ENCODE results near the gene ZDHHC14. TPM values are rescaled to one million over a fixed set of nuclear protein-coding genes. Genes with fewer than 3 reads are reported as not detected.

ZDHHC14 gene
- total RNA-seq, 2 donors from 2014 or later: 3.6 to 5.2 TPM

GRCh38 chr6:157656437-157656997, 275.5 kb downstream of the ZDHHC14 start:
- ATAC-seq (no peak), DNase-seq (no peak)
- no peaks in the 10 kb centered on the region for H3K27me3 Mint-ChIP-seq
- H3K36me3 Mint-ChIP-seq (ENCODE audit: low read depth): peaks cover 4% of the 10 kb centered on the region
- H3K27ac Mint-ChIP-seq: no peak overlapping the region
- no peaks in the 10 kb centered on the region for H3K9me3 ChIP-seq (ENCODE audit: control insufficient read depth, low read length, poor library complexity, severe bottlenecking)
- peaks cover 2% of the 10 kb centered on the region for H3K4me1 Mint-ChIP-seq
- H3K4me3 Mint-ChIP-seq: no peak overlapping the region

- DNase-seq (no peak), ATAC-seq (no peak)
- Mint-ChIP-seq H3K27ac (no peak overlapping the region), H3K27me3 (no peaks in the 10 kb centered on the region), H3K4me1 (peaks cover 2% of the 10 kb centered on the region), H3K36me3 (ENCODE audit: low read depth) (peaks cover under 1% of the 10 kb centered on the region), H3K4me3 (no peak overlapping the region)
- no peaks in the 10 kb centered on the region for H3K9me3 ChIP-seq (ENCODE audit: control insufficient read depth, low read length, poor library complexity, severe bottlenecking)
Measured at GRCh38 chr6:157657754-157658153, 276.8 kb downstream of the ZDHHC14 start.

- H3K4me3 Mint-ChIP-seq: no peak overlapping the region
- H3K4me1 Mint-ChIP-seq: peaks cover 2% of the 10 kb centered on the region
- H3K36me3 Mint-ChIP-seq (ENCODE audit: low read depth): no peaks in the 10 kb centered on the region
- no peak for DNase-seq
- no peaks in the 10 kb centered on the region for H3K27me3 Mint-ChIP-seq
- ATAC-seq: no peak
- no peaks in the 10 kb centered on the region for H3K9me3 ChIP-seq (ENCODE audit: control insufficient read depth, low read length, poor library complexity, severe bottlenecking)
- H3K27ac Mint-ChIP-seq: no peak overlapping the region
Measured at GRCh38 chr6:157658301-157658700, 277.3 kb downstream of the ZDHHC14 start.

GRCh38 chr6:157659536-157660271, 278.7 kb downstream of the ZDHHC14 start:
- DNase-seq (no peak), ATAC-seq (no peak)
- Mint-ChIP-seq H3K36me3 (ENCODE audit: low read depth) (peaks cover 3% of the 10 kb centered on the region), H3K4me3 (no peak overlapping the region), H3K27ac (no peak overlapping the region), H3K27me3 (peaks cover 1% of the 10 kb centered on the region), H3K4me1 (peaks cover 4% of the 10 kb centered on the region)
- no peaks in the 10 kb centered on the region for H3K9me3 ChIP-seq (ENCODE audit: control insufficient read depth, low read length, poor library complexity, severe bottlenecking)

- peaks cover 4% of the 10 kb centered on the region for H3K4me1 Mint-ChIP-seq
- H3K4me3 Mint-ChIP-seq: no peak overlapping the region
- no peak for DNase-seq
- ATAC-seq: no peak
- H3K27me3 Mint-ChIP-seq: peaks cover 5% of the 10 kb centered on the region
- no peak overlapping the region for H3K27ac Mint-ChIP-seq
- peaks cover 3% of the 10 kb centered on the region for H3K36me3 Mint-ChIP-seq (ENCODE audit: low read depth)
- H3K9me3 ChIP-seq (ENCODE audit: control insufficient read depth, low read length, poor library complexity, severe bottlenecking): no peaks in the 10 kb centered on the region
Measured at GRCh38 chr6:157660414-157660813, 279.4 kb downstream of the ZDHHC14 start.

GRCh38 chr6:157661652-157662051, 280.7 kb downstream of the ZDHHC14 start:
- H3K9me3 ChIP-seq (ENCODE audit: control insufficient read depth, low read length, poor library complexity, severe bottlenecking): no peaks in the 10 kb centered on the region
- ATAC-seq (no peak), DNase-seq (no peak)
- Mint-ChIP-seq H3K4me3 (no peak overlapping the region), H3K27me3 (peaks cover 5% of the 10 kb centered on the region), H3K36me3 (ENCODE audit: low read depth) (peaks cover 3% of the 10 kb centered on the region), H3K4me1 (peaks cover 4% of the 10 kb centered on the region), H3K27ac (no peak overlapping the region)

GRCh38 chr6:157663261-157663660, 282.3 kb downstream of the ZDHHC14 start:
- Mint-ChIP-seq H3K27me3 (peaks cover 12% of the 10 kb centered on the region), H3K4me3 (no peak overlapping the region), H3K4me1 (peaks cover 9% of the 10 kb centered on the region), H3K27ac (no peak overlapping the region), H3K36me3 (ENCODE audit: low read depth) (peaks cover 5% of the 10 kb centered on the region)
- H3K9me3 ChIP-seq (ENCODE audit: control insufficient read depth, low read length, poor library complexity, severe bottlenecking): no peaks in the 10 kb centered on the region
- ATAC-seq: no peak
- no peak for DNase-seq

- no peak for ATAC-seq
- no peaks in the 10 kb centered on the region for H3K9me3 ChIP-seq (ENCODE audit: control insufficient read depth, low read length, poor library complexity, severe bottlenecking)
- no peak for DNase-seq
- peaks cover 12% of the 10 kb centered on the region for H3K27me3 Mint-ChIP-seq
- H3K4me1 Mint-ChIP-seq: peaks cover 7% of the 10 kb centered on the region
- no peak overlapping the region for H3K4me3 Mint-ChIP-seq
- peaks cover 5% of the 10 kb centered on the region for H3K36me3 Mint-ChIP-seq (ENCODE audit: low read depth)
- H3K27ac Mint-ChIP-seq: no peak overlapping the region
Measured at GRCh38 chr6:157665180-157665579, 284.2 kb downstream of the ZDHHC14 start.

GRCh38 chr6:157666729-157667128, 285.7 kb downstream of the ZDHHC14 start:
- ATAC-seq: no peak
- H3K9me3 ChIP-seq (ENCODE audit: control insufficient read depth, low read length, poor library complexity, severe bottlenecking): no peaks in the 10 kb centered on the region
- H3K27ac Mint-ChIP-seq: peak overlapping the region; percentile 76
- DNase-seq: no peak
- peaks cover 7% of the 10 kb centered on the region for H3K4me1 Mint-ChIP-seq
- no peak overlapping the region for H3K4me3 Mint-ChIP-seq
- peaks cover 12% of the 10 kb centered on the region for H3K27me3 Mint-ChIP-seq
- H3K36me3 Mint-ChIP-seq (ENCODE audit: low read depth): peaks cover 5% of the 10 kb centered on the region

GRCh38 chr6:157667211-157668008, 286.4 kb downstream of the ZDHHC14 start:
- Mint-ChIP-seq H3K4me1 (peaks cover 7% of the 10 kb centered on the region), H3K27me3 (peaks cover 12% of the 10 kb centered on the region), H3K27ac (peak overlapping the region; percentile 76), H3K36me3 (ENCODE audit: low read depth) (peaks cover 5% of the 10 kb centered on the region), H3K4me3 (peak overlapping the region; percentile 61)
- DNase-seq (peak in 2 of 3 donors; percentile 17 to 43), ATAC-seq (peak; percentile 76)
- H3K9me3 ChIP-seq (ENCODE audit: control insufficient read depth, low read length, poor library complexity, severe bottlenecking): no peaks in the 10 kb centered on the region

- no peak for ATAC-seq
- H3K36me3 Mint-ChIP-seq (ENCODE audit: low read depth): peaks cover 5% of the 10 kb centered on the region
- no peak overlapping the region for H3K4me3 Mint-ChIP-seq
Measured at GRCh38 chr6:157668009-157668401, 287.0 kb downstream of the ZDHHC14 start.

GRCh38 chr6:157668713-157669112, 287.7 kb downstream of the ZDHHC14 start:
- DNase-seq (no peak), ATAC-seq (no peak)
- H3K4me3 Mint-ChIP-seq: no peak overlapping the region
- H3K36me3 Mint-ChIP-seq (ENCODE audit: low read depth): peaks cover 5% of the 10 kb centered on the region
- no peak overlapping the region for H3K27ac Mint-ChIP-seq
- peaks cover 7% of the 10 kb centered on the region for H3K4me1 Mint-ChIP-seq
- peaks cover 12% of the 10 kb centered on the region for H3K27me3 Mint-ChIP-seq
- no peaks in the 10 kb centered on the region for H3K9me3 ChIP-seq (ENCODE audit: control insufficient read depth, low read length, poor library complexity, severe bottlenecking)

More at GRCh38 chr6:157668009-157668401, 287.0 kb downstream of the ZDHHC14 start:
- Mint-ChIP-seq H3K4me1 (peaks cover 7% of the 10 kb centered on the region), H3K27ac (peak overlapping the region; percentile 76), H3K27me3 (peaks cover 12% of the 10 kb centered on the region)
- no peak for DNase-seq
- H3K9me3 ChIP-seq (ENCODE audit: control insufficient read depth, low read length, poor library complexity, severe bottlenecking): no peaks in the 10 kb centered on the region

GRCh38 chr6:157669323-157669722, 288.3 kb downstream of the ZDHHC14 start:
- peaks cover 3% of the 10 kb centered on the region for H3K36me3 Mint-ChIP-seq (ENCODE audit: low read depth)
- peaks cover 6% of the 10 kb centered on the region for H3K4me1 Mint-ChIP-seq
- H3K27me3 Mint-ChIP-seq: peaks cover 12% of the 10 kb centered on the region
- no peak overlapping the region for H3K4me3 Mint-ChIP-seq
- H3K9me3 ChIP-seq (ENCODE audit: control insufficient read depth, low read length, poor library complexity, severe bottlenecking): no peaks in the 10 kb centered on the region
- no peak overlapping the region for H3K27ac Mint-ChIP-seq
- DNase-seq: no peak
- ATAC-seq: no peak

Measured in T-helper 17 cell (primary cell).